Right lobe of liver (tissue), 6 donors: ENCODE results near the gene CABP7. TPM values are rescaled to one million over a fixed set of nuclear protein-coding genes. Genes with fewer than 3 reads are reported as not detected.

Experiments used
- ATAC-seq, 4 donors: fragments of 200-7000 bp; cut with Tn5 transposase; one replicate each; pipeline ENCODE4 v1.9.1; 2020; ENCODE audit warnings: mild to moderate bottlenecking in 4 of 4, moderate library complexity in 4 of 4
- DNase-seq, 3 donors: peaks; one replicate each; pipeline ENCODE4 v3.0.0-alpha.2; 2020
- H3K27ac ChIP-seq, 3 donors: fragments of 200-600 bp; one replicate each; pipeline ENCODE4 v1.8.0; 2022
- H3K27me3 ChIP-seq, 2 donors: fragments of 200-600 bp; one replicate each; pipeline ENCODE4 v1.8.0; 2022
- H3K36me3 ChIP-seq, 4 donors: fragments of 200-600 bp; sonication (generic) in 1 of 4; one replicate each; pipeline versions ENCODE4 v1.5.1 to v1.8.0; 2017 to 2022; ENCODE audit warnings: control low read depth in 1 of 4
- H3K4me1 ChIP-seq, 4 donors: fragments of 200-600 bp; sonication (generic) in 1 of 4; one replicate each; pipeline versions ENCODE4 v1.5.1 to v1.8.0; 2017 to 2022; ENCODE audit warnings: control low read depth in 1 of 4
- H3K4me3 ChIP-seq, 3 donors: fragments of 200-600 bp; one replicate each; pipeline ENCODE4 v1.8.0; 2022
- H3K9me3 ChIP-seq, 4 donors: fragments of 200-600 bp; sonication (generic) in 1 of 4; one replicate each; pipeline versions ENCODE4 v1.5.1 to v1.8.0; 2017 to 2022; ENCODE audit warnings: control low read depth in 1 of 4
- CTCF ChIP-seq, 4 donors: fragments of 200-600 bp in 3 of 4; fragments of 450-650 bp in 1 of 4; IDR thresholded peaks; one replicate each; pipeline versions ENCODE4 v1.5.1 to v1.8.0; 2016 to 2022; ENCODE audit warnings: antibody characterized with exemption in 4 of 4, mild to moderate bottlenecking in 2 of 4
- POLR2A ChIP-seq: fragments of 450-650 bp; IDR thresholded peaks from one replicate; pipeline ENCODE4 v1.6.1; 2017; ENCODE audit warnings: antibody characterized with exemption, mild to moderate bottlenecking
- WGBS: methylation state at CpG from one replicate; pipeline ENCODE4 v1.1.6; 2018; ENCODE audit warnings: low coverage, low lambda C conversion rate; ENCODE audit not compliant: insufficient coverage; ENCODE audit errors: missing lambda C conversion rate; 5-methylcytosine and 5-hydroxymethylcytosine counted together
- intact Hi-C, 2 donors: fragments of 100-400 bp; cut with DNase I; formaldehyde crosslinking; loops; one replicate each; pipeline versions ENCODE4 v1.11.2 to v1.14.1; 2022
- total RNA-seq, 6 experiments: library from RNA; depleted of rRNA in 2 of 6; stranded (reverse); fragments of >200 nt in 2 of 6; fragmentation: NEBNext Ultra II Directional in 3 of 6; extraction: Animal tissue kit (Norgen Biotek cat#: 25700) in 3 of 6; gene quantifications; one replicate each; pipeline versions ENCODE4 v1.1.0 to v1.2.4, GENCODE V29; 2016 to 2023
- donor health status: DM: no; HTN: yes; CAD: no.
- donor health status: DM: no; HTN: no; CAD: no.
- donor health status: DM: no; HTN: no; CAD: no.
- donor health status: DM: no; HTN: yes; CAD: no.
- donor health status: DM: no; HTN: yes; CAD: no.

Gene CABP7
- total RNA-seq, 6 experiments from 2014 or later = not detected

- no peak for TF ChIP-seq POLR2A
- no peak for TF ChIP-seq CTCF (IDR thresholded peaks at IDR 0.05)
- no peak for DNase-seq
- H3K27ac ChIP-seq = no peak overlapping the region
- no peaks in the 10 kb centered on the region for H3K27me3 ChIP-seq
- no peak overlapping the region for H3K4me3 ChIP-seq
- no peaks in the 10 kb centered on the region for H3K4me1 ChIP-seq
- H3K36me3 ChIP-seq = no peaks in the 10 kb centered on the region
- ATAC-seq = no peak
- no peaks in the 10 kb centered on the region for H3K9me3 ChIP-seq
- intact Hi-C loops = no loop called here
- WGBS = 17% methylated on average over 2 of the region's 19 CpGs
Observed at GRCh38 chr22:29702931-29703501, 16.8 kb upstream of the CABP7 start.

- Histone ChIP-seq H3K4me3 (no peak overlapping the region), H3K36me3 (no peaks in the 10 kb centered on the region), H3K9me3 (no peaks in the 10 kb centered on the region), H3K27me3 (no peaks in the 10 kb centered on the region), H3K4me1 (no peaks in the 10 kb centered on the region), H3K27ac (no peak overlapping the region)
- intact Hi-C loops = no loop called here
- 21% methylated on average over 3 of the region's 7 CpGs for WGBS
- TF ChIP-seq CTCF (IDR thresholded peaks at IDR 0.05) (no peak), POLR2A (no peak)
- ATAC-seq (no peak), DNase-seq (no peak)
Observed at GRCh38 chr22:29703569-29704195, 16.1 kb upstream of the CABP7 start.

DNA sequence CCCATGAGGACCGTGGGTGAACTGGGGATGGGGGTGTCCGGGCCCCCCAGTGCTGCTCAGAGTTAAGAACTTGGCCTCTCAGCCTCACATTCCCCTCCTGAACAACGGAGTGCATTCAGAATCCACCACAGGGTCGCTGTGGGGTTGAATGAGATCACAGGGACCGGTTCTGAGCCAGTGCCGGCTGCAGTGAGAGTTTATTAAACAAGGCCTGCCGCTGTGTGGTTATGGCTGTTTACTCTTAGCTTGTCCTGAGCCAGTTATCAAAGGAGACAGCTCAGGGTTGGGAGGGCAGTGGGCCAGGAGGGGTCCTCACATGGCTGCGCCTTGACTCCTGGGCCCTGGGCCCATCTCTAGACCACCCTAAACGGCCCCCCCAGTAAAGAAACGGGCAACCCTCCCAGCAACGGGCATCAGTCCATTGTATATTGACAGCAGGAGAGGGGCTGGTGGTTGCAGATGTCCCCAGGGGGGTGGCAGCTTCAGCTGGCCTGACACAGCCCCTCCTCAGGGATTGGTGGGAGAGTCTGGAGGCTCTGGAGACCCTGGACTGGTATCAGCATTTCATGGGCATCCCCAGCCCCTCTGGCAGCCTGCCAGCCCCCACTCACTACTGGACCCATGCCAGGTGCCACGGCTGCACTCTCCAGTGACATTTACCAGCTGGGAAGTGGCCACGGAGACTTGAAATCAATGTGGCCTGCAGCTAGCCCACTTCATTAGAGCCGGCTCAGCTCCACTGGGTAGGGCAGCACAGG, 15.1 kb upstream of the CABP7 start:
- ATAC-seq (peak in 1 of 4 donors; percentile 10), DNase-seq (no peak)
- Histone ChIP-seq H3K27me3 (no peaks in the 10 kb centered on the region), H3K9me3 (no peaks in the 10 kb centered on the region), H3K27ac (no peak overlapping the region), H3K4me1 (no peaks in the 10 kb centered on the region), H3K36me3 (no peaks in the 10 kb centered on the region), H3K4me3 (no peak overlapping the region)
- TF ChIP-seq POLR2A = no peak
- no peak for TF ChIP-seq CTCF (IDR thresholded peaks at IDR 0.05)
- WGBS = 15% methylated on average over 9 of the region's 14 CpGs
- intact Hi-C loops = no loop called here

- Histone ChIP-seq H3K4me1 (no peaks in the 10 kb centered on the region), H3K36me3 (no peaks in the 10 kb centered on the region), H3K4me3 (no peak overlapping the region), H3K9me3 (no peaks in the 10 kb centered on the region), H3K27me3 (no peaks in the 10 kb centered on the region), H3K27ac (no peak overlapping the region)
- intact Hi-C loops = no loop called here
- ATAC-seq (no peak), DNase-seq (no peak)
- WGBS = 80% methylated on average over 1 of the region's 7 CpGs
- TF ChIP-seq POLR2A = no peak
- TF ChIP-seq CTCF (IDR thresholded peaks at IDR 0.05) = no peak
Observed at GRCh38 chr22:29705651-29706050, 14.2 kb upstream of the CABP7 start.
